Measurements from ENCODE around the gene KCNJ5.

Gene KCNJ5

GRCh38 chr11:128872594-128872993 is 18.6 kb upstream of the KCNJ5 start:
- H3K27me3 ChIP-seq (ENCODE audit: control insufficient read depth in 1 of 2, insufficient read depth in 1 of 2, low read length in 2 of 2), result peaks cover 35 to 63% of the 10 kb centered on the region in 2 experiments
- no peak overlapping the region for H2BK120ac ChIP-seq (ENCODE audit: low read depth, low read length)
- H2BK12ac ChIP-seq (ENCODE audit: low read length in 2 of 2), result no peak overlapping the region
- H4K91ac ChIP-seq (ENCODE audit: low read length), result no peak overlapping the region
- no peak overlapping the region for H3K27ac ChIP-seq (ENCODE audit: low read length, poor library complexity, severe bottlenecking)
- no peaks in the 10 kb centered on the region for H3K36me3 ChIP-seq (ENCODE audit: control insufficient read depth in 1 of 2, insufficient read depth in 2 of 2, low read depth in 1 of 2, low read length in 2 of 2)
- no peak overlapping the region for H3K9ac ChIP-seq (ENCODE audit: low read length)
- H3K4me1 ChIP-seq (ENCODE audit: control insufficient read depth, insufficient read depth, low read depth, low read length), result no peaks in the 10 kb centered on the region
- no peak for DNase-seq
- WGBS, result 57% methylated on average over 3 of the region's 3 CpGs
- no peak overlapping the region for H3K4me3 ChIP-seq (ENCODE audit: insufficient read depth in 1 of 2, low read depth in 1 of 2, low read length in 2 of 2)
- no peak overlapping the region for H2AFZ ChIP-seq (ENCODE audit: low read depth, low read length)
- H4K8ac ChIP-seq (ENCODE audit: low read length), result no peak overlapping the region
- no peak overlapping the region for H2BK5ac ChIP-seq (ENCODE audit: low read depth, low read length, poor library complexity, severe bottlenecking)
- no peak overlapping the region for H3K23ac ChIP-seq (ENCODE audit: low read length in 2 of 2)
- no peaks in the 10 kb centered on the region for H3K79me1 ChIP-seq (replicated peaks; ENCODE audit: low read length, poor library complexity, severe bottlenecking)
- no peaks in the 10 kb centered on the region for H3K9me3 ChIP-seq (ENCODE audit: control insufficient read depth, low read length)
- no peak overlapping the region for H3K18ac ChIP-seq (ENCODE audit: low read depth in 1 of 2, low read length in 2 of 2)
- no peak overlapping the region for H2AK5ac ChIP-seq (ENCODE audit: low read length, severe bottlenecking)
- H3K14ac ChIP-seq (ENCODE audit: low read length in 2 of 2), result no peak overlapping the region
- no peak overlapping the region for H2BK15ac ChIP-seq (ENCODE audit: low read depth, poor library complexity, severe bottlenecking)
- H3K4me2 ChIP-seq (ENCODE audit: low read length, poor library complexity, severe bottlenecking), result no peak overlapping the region
- no peak overlapping the region for H3K4ac ChIP-seq (ENCODE audit: low read depth in 1 of 2, low read length in 2 of 2)

GRCh38 chr11:128874427-128874826 is 16.7 kb upstream of the KCNJ5 start:
- Histone ChIP-seq H2AK5ac (ENCODE audit: low read length, severe bottlenecking) (no peak overlapping the region), H3K27ac (ENCODE audit: low read length, poor library complexity, severe bottlenecking) (no peak overlapping the region), H3K4me2 (ENCODE audit: low read length, poor library complexity, severe bottlenecking) (no peak overlapping the region), H3K27me3 (ENCODE audit: control insufficient read depth in 1 of 2, insufficient read depth in 1 of 2, low read length in 2 of 2) (peaks cover 52 to 80% of the 10 kb centered on the region in 2 experiments), H3K9me3 (ENCODE audit: control insufficient read depth, low read length) (no peaks in the 10 kb centered on the region), H2AFZ (ENCODE audit: low read depth, low read length) (no peak overlapping the region), H2BK5ac (ENCODE audit: low read depth, low read length, poor library complexity, severe bottlenecking) (no peak overlapping the region), H3K79me1 (replicated peaks; ENCODE audit: low read length, poor library complexity, severe bottlenecking) (no peaks in the 10 kb centered on the region), H3K23ac (ENCODE audit: low read length in 2 of 2) (no peak overlapping the region), H3K4me3 (ENCODE audit: insufficient read depth in 1 of 2, low read depth in 1 of 2, low read length in 2 of 2) (no peak overlapping the region), H4K8ac (ENCODE audit: low read length) (no peak overlapping the region), H2BK12ac (ENCODE audit: low read length in 2 of 2) (no peak overlapping the region), H4K91ac (ENCODE audit: low read length) (no peak overlapping the region), H3K9ac (ENCODE audit: low read length) (no peak overlapping the region), H3K4me1 (ENCODE audit: control insufficient read depth, insufficient read depth, low read depth, low read length) (no peaks in the 10 kb centered on the region), H3K36me3 (ENCODE audit: control insufficient read depth in 1 of 2, insufficient read depth in 2 of 2, low read depth in 1 of 2, low read length in 2 of 2) (no peaks in the 10 kb centered on the region), H2BK15ac (ENCODE audit: low read depth, poor library complexity, severe bottlenecking) (no peak overlapping the region), H2BK120ac (ENCODE audit: low read depth, low read length) (no peak overlapping the region), H3K14ac (ENCODE audit: low read length in 2 of 2) (no peak overlapping the region), H3K18ac (ENCODE audit: low read depth in 1 of 2, low read length in 2 of 2) (no peak overlapping the region), H3K4ac (ENCODE audit: low read depth in 1 of 2, low read length in 2 of 2) (no peak overlapping the region)
- WGBS, result 39% methylated on average over 2 of the region's 3 CpGs
- no peak for DNase-seq

DNA sequence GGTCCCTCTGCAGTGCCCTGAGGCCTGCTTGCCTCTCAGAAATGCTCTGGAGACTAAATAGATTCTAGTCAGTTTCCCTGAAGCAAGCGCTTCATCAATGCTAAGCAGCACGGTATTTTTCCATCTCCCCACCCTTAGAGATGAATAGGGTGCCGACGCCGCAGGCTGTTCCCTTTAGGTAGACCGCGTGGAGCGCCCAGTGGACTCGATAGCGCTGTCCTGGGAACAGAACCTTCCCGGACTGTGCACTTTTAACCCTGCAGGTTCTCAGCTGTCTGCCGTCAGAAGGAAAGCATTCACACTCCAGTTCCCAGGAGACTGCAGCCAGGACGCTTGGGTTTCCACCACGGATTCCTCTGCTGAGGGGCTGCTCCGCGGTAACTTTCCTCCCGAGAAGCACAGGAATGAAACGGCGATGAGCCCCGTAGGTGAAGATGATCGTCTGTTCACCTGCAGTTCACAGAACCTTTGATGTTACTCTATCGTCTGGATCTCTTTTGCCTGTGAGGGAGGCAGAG is 15.0 kb upstream of the KCNJ5 start:
- Histone ChIP-seq H3K27ac (ENCODE audit: low read length, poor library complexity, severe bottlenecking) (no peak overlapping the region), H2BK12ac (ENCODE audit: low read length in 2 of 2) (no peak overlapping the region), H3K9me3 (ENCODE audit: control insufficient read depth, low read length) (no peaks in the 10 kb centered on the region), H3K4me3 (ENCODE audit: insufficient read depth in 1 of 2, low read depth in 1 of 2, low read length in 2 of 2) (no peak overlapping the region), H3K9ac (ENCODE audit: low read length) (no peak overlapping the region), H3K23ac (ENCODE audit: low read length in 2 of 2) (no peak overlapping the region), H3K4me2 (ENCODE audit: low read length, poor library complexity, severe bottlenecking) (no peak overlapping the region), H3K27me3 (ENCODE audit: control insufficient read depth in 1 of 2, insufficient read depth in 1 of 2, low read length in 2 of 2) (peaks cover 56 to 78% of the 10 kb centered on the region in 2 experiments), H2AFZ (ENCODE audit: low read depth, low read length) (no peak overlapping the region), H3K4ac (ENCODE audit: low read depth in 1 of 2, low read length in 2 of 2) (no peak overlapping the region), H2AK5ac (ENCODE audit: low read length, severe bottlenecking) (no peak overlapping the region), H3K79me1 (replicated peaks; ENCODE audit: low read length, poor library complexity, severe bottlenecking) (no peaks in the 10 kb centered on the region), H4K8ac (ENCODE audit: low read length) (no peak overlapping the region), H4K91ac (ENCODE audit: low read length) (no peak overlapping the region), H3K36me3 (ENCODE audit: control insufficient read depth in 1 of 2, insufficient read depth in 2 of 2, low read depth in 1 of 2, low read length in 2 of 2) (no peaks in the 10 kb centered on the region), H3K14ac (ENCODE audit: low read length in 2 of 2) (no peak overlapping the region), H2BK5ac (ENCODE audit: low read depth, low read length, poor library complexity, severe bottlenecking) (no peak overlapping the region), H2BK15ac (ENCODE audit: low read depth, poor library complexity, severe bottlenecking) (no peak overlapping the region), H2BK120ac (ENCODE audit: low read depth, low read length) (no peak overlapping the region), H3K4me1 (ENCODE audit: control insufficient read depth, insufficient read depth, low read depth, low read length) (no peaks in the 10 kb centered on the region), H3K18ac (ENCODE audit: low read depth in 1 of 2, low read length in 2 of 2) (no peak overlapping the region)
- DNase-seq, result no peak
- WGBS, result 93% methylated on average over 22 of the region's 22 CpGs

DNA sequence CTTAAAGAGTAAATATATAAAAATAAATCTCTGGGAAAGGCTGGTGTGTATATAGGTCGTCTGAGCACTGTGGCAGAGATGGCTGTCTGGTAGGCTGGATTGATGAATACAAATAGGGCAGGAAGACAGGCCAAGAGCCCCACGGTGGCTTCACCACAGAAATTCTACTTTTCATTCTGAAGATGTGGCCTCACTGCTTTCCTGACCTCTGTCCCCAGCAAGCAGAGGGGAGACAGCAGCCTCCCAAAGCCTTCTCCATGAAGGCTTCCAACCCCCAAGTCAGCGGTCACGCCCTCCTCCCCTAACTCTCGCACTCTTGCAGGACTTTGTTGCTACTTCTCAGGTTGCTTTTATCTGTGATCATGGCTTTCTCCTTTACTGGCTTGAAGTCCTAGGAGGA is 13.4 kb upstream of the KCNJ5 start:
- Histone ChIP-seq H3K4me2 (ENCODE audit: low read length, poor library complexity, severe bottlenecking) (no peak overlapping the region), H2BK5ac (ENCODE audit: low read depth, low read length, poor library complexity, severe bottlenecking) (no peak overlapping the region), H2BK120ac (ENCODE audit: low read depth, low read length) (no peak overlapping the region), H2AK5ac (ENCODE audit: low read length, severe bottlenecking) (no peak overlapping the region), H3K79me1 (replicated peaks; ENCODE audit: low read length, poor library complexity, severe bottlenecking) (no peaks in the 10 kb centered on the region), H4K8ac (ENCODE audit: low read length) (no peak overlapping the region), H3K4me1 (ENCODE audit: control insufficient read depth, insufficient read depth, low read depth, low read length) (no peaks in the 10 kb centered on the region), H2BK15ac (ENCODE audit: low read depth, poor library complexity, severe bottlenecking) (no peak overlapping the region), H3K27me3 (ENCODE audit: control insufficient read depth in 1 of 2, insufficient read depth in 1 of 2, low read length in 2 of 2) (peaks cover 61 to 77% of the 10 kb centered on the region in 2 experiments), H3K23ac (ENCODE audit: low read length in 2 of 2) (no peak overlapping the region), H2AFZ (ENCODE audit: low read depth, low read length) (no peak overlapping the region), H3K14ac (ENCODE audit: low read length in 2 of 2) (no peak overlapping the region), H3K9ac (ENCODE audit: low read length) (no peak overlapping the region), H3K18ac (ENCODE audit: low read depth in 1 of 2, low read length in 2 of 2) (no peak overlapping the region), H3K36me3 (ENCODE audit: control insufficient read depth in 1 of 2, insufficient read depth in 2 of 2, low read depth in 1 of 2, low read length in 2 of 2) (no peaks in the 10 kb centered on the region), H3K4ac (ENCODE audit: low read depth in 1 of 2, low read length in 2 of 2) (no peak overlapping the region), H4K91ac (ENCODE audit: low read length) (no peak overlapping the region), H2BK12ac (ENCODE audit: low read length in 2 of 2) (no peak overlapping the region), H3K9me3 (ENCODE audit: control insufficient read depth, low read length) (no peaks in the 10 kb centered on the region), H3K27ac (ENCODE audit: low read length, poor library complexity, severe bottlenecking) (no peak overlapping the region), H3K4me3 (ENCODE audit: insufficient read depth in 1 of 2, low read depth in 1 of 2, low read length in 2 of 2) (no peak overlapping the region)
- WGBS, result 74% methylated on average over 5 of the region's 5 CpGs
- no peak for DNase-seq
